DMS114 treated with DMSO at 0.1 percent for 48 hours (cell line): ENCODE results near the gene POLE.
"Not testable (repeated sequence)": the region's sequence is repeated elsewhere in the genome, so short reads cannot be mapped to it uniquely, and the experiment has no call there.

Experiments
- DNase-seq: peaks from one replicate; lab custom pipeline; 2025; ENCODE audit not compliant: unreplicated experiment; lab: John Stamatoyannopoulos, UW

The POLE gene

GRCh38 chr12:132600048-132601032, 86.8 kb downstream of the POLE start:
- DNase-seq = no peak

DNA sequence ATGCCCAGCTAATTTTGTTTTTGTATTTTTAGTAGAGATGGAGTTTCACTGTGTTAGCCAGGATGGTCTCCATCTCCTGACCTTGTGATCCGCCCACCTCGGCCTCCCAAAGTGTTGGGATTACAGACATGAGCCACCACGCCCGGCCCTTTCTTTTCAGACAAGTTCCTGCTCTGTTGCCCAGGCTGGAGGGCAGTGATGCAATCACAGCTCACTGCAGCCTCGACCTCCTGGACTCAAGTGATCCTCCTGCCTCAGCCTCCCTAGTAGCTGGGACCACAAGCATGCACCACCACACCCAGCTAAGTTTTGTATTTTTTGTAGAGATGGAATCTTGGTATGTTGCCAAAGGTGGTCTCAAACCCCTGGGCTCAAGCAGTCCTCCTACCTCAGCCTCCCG, 87.6 kb downstream of the POLE start:
- DNase-seq = not testable (repeated sequence)

- peak; percentile 46 for DNase-seq
Measured at GRCh38 chr12:132597333-132598316, 89.5 kb downstream of the POLE start.

DNA sequence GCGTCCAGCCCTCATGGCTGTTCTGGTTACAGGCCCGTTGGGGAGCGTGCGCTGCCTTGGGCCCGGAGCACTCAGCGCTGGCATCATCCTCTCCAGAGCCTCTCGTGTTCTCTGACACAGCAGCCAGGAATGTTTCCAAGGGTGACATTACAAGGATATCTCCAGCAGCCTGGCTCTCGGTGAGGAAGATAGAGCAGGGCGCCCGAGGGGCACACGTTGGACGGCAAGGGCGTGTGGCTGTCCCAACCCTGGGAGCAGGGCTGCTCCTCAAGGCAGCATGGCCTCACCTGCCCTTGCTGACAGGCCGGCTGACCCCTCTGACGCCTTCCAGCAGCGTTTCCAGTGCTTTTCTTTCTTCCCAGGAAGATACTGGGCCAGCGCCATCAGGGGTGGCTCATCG, 91.1 kb downstream of the POLE start:
- DNase-seq = no peak

- no peak for DNase-seq
Measured at GRCh38 chr12:132595183-132595582, 92.0 kb downstream of the POLE start.

DNA sequence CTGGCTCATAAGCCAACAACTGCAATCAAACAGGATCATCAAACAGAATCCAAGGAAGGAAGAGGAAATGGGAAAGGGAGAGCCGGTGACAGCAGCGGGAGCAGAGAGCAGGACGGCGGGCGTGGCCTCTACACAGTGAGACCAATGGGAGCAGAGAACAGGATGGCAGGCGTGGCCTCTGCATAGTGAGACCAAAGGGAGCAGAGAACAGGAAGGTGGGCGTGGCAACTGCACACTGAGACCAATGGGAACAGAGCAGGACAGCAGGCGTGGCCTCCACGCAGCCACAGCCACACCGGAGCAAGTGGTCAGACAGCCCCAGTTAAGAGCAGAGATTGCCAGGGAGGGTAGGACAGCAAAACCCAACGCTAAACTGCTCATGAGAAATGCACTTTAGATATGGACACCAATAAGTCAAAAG, 93.2 kb downstream of the POLE start:
- peak; percentile 43 for DNase-seq

DNA sequence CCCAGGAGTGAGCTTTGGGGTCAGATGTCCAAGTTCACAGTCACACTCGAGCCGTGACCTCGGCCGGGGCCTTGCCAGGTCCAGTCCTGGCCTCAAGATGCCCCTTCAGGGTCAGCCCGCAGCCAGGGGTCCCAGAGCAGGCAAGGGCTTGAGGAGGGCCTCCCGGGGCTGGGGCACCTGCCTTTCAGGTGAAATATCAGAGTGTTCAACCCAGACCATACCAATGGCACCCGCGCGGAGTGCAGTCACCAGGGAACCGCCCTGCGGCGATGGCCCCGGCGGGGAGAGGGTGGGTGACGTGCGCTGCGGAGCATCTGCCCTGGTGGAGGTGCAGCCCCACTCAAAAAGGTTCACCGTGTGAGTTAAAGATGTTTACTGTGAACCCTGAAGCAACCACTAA, 93.6 kb downstream of the POLE start:
- DNase-seq = no peak

DNA sequence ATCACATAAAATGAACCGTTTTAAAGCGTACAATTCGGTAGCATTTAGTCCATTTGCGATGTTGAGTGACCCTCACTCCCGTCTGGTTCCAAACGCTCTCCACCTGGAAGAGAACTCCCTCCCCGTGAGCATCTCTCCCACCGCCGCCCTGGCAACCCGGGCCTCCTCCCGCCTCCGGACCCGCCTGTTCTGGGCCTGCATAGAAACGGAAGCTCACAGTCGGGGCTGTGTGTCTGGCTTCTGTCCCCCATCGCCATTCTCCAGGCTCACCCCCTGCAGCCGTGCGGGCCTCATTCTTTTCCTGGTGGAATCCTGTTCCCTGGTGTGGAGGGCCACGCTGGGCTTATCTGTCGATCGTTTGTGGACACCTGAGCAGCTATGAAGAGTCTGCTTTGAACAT, 94.1 kb downstream of the POLE start:
- DNase-seq = no peak

DNA sequence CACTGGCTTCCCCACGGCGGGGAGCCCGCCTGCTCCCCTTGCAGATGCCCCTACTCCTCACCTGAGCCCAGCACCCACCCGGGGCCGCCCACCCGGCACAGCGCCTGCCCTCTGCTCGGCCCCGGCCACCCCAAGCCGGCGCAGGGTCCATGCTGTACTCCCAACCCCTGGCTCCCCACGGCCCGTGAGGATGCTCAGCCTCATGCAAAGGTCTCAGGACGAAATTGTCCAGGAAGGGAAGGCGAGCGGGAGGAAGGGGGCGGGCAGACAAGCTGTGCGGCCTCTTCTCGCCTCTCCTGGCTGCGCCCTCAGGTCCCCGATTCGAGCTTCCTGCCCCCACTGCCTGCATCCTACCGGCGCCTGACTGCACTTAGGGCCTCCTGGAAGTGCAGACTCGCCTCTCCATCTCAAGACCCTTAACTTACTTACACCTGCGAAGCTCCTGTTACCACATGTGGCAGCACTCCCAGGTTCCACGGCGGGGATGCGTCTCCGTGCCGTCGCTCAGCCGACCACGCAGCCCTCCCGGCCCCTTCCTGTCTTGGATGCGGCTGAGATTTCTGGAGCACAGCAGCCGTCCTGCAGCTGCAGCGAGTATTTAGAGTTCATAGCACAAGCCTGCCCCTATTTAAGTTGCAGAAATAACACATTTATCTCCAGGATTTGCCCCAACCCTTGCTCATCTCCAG, 94.7 kb downstream of the POLE start:
- no peak for DNase-seq

GRCh38 chr12:132591107-132591935, 95.8 kb downstream of the POLE start:
- no peak for DNase-seq

- no peak for DNase-seq
Measured at GRCh38 chr12:132588821-132589669, 98.1 kb downstream of the POLE start.

DNA sequence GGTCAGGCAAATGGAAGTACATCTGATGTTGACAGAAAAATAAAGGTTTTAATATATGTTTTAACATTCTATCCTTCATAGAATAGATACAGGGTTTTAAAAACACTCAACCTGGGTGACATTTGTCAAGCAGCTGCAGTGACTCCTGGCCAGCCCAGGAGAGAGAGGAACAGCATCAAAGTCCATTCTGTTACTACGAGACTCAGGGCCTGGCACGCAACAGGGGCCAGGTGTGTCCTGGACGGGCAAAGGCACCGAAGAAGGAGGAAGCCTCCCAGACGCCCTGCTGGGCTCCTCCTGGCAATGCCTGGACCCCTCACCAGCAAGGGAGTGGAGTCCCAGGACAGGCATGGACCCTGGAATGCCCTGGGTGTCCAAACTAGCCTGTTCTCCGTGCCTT, 98.8 kb downstream of the POLE start:
- no peak for DNase-seq

DNA sequence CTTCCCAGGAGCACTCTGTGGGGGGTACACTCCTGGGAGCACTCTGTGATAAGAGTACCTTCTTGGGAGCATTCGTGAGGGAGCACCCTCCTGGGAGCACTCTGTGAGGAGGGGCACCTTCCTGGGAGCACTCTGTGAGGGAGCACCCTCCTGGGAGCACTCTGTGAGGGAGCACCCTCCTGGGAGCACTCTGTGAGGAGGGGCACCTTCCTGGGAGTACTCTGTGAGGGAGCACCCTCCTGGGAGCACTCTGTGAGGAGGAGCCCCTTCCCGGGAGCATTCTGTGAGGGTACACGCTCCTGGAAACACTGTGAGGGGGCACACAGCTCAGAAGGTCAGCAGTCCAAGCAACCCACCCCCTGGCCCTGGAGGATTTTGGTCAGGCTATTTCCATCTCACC, 99.4 kb downstream of the POLE start:
- DNase-seq = no peak

- DNase-seq = no peak
Measured at GRCh38 chr12:132586929-132587328, 100.2 kb downstream of the POLE start.

GRCh38 chr12:132585177-132585576, 102.0 kb downstream of the POLE start:
- no peak for DNase-seq

GRCh38 chr12:132584429-132584828, 102.7 kb downstream of the POLE start:
- DNase-seq = no peak

- no peak for DNase-seq
Measured at GRCh38 chr12:132583736-132584135, 103.4 kb downstream of the POLE start.

- no peak for DNase-seq
Measured at GRCh38 chr12:132583411-132583710, 103.8 kb downstream of the POLE start.
